GM21576 (cell line): ENCODE measurements around the gene SND1.
A peak's percentile ranks its signal among the peaks of the same experiment; 100 is the strongest.

Experiments
- ATAC-seq: cut with Tn5 transposase; IDR thresholded peaks from one replicate; pipeline ENCODE4 v1.9.1; 2021; ENCODE audit warnings: mild to moderate bottlenecking, moderate library complexity; ENCODE audit not compliant: unreplicated experiment

SND1 gene

DNA sequence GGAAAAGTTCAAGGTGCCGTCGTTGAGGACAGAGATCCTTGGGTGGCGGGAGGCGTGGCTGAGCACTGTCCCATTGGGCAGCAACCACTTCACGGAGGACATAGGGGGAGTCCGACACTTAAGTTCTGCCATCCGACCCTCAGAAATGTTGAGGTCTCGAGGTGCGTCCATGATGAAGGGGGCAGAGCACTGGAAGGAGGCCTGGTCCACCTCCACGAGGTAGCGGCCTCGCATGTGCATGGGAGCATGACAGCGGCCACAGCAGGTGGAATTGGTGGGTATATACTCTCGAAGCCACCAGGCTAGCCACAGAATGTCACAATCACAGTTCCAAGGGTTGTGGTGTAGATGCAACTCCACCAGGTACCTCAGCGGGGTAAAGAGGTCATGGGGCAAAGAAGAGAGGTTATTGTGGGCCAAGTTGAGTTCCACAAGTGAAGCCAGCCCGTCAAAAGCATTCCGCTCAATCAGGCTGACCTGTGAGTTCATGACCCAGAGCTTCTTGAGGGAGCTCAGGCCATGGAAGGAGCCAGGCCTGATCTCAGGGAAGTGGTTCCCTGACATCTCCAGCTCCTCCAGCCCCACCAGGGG, 377.5 kb downstream of the SND1 start:
- ATAC-seq = no peak

DNA sequence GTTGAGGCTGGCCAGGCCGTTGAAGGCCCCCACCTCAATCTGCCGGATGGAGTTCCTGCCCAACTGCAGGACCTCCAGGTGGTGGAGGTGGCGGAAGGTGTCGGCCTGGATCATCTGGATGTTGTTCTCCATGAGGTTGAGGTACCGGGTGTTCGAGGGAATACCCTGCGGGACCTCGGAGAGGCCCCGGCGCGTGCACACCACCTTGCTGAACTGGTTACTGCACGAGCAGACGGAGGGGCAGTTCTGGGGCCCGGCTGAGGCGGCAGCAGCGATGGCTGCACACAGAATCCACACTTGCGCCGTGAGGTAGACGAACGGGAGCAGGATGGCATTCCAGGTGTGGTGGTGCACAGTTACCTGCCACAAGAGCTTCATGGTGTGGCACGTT, 378.3 kb downstream of the SND1 start:
- no peak for ATAC-seq

DNA sequence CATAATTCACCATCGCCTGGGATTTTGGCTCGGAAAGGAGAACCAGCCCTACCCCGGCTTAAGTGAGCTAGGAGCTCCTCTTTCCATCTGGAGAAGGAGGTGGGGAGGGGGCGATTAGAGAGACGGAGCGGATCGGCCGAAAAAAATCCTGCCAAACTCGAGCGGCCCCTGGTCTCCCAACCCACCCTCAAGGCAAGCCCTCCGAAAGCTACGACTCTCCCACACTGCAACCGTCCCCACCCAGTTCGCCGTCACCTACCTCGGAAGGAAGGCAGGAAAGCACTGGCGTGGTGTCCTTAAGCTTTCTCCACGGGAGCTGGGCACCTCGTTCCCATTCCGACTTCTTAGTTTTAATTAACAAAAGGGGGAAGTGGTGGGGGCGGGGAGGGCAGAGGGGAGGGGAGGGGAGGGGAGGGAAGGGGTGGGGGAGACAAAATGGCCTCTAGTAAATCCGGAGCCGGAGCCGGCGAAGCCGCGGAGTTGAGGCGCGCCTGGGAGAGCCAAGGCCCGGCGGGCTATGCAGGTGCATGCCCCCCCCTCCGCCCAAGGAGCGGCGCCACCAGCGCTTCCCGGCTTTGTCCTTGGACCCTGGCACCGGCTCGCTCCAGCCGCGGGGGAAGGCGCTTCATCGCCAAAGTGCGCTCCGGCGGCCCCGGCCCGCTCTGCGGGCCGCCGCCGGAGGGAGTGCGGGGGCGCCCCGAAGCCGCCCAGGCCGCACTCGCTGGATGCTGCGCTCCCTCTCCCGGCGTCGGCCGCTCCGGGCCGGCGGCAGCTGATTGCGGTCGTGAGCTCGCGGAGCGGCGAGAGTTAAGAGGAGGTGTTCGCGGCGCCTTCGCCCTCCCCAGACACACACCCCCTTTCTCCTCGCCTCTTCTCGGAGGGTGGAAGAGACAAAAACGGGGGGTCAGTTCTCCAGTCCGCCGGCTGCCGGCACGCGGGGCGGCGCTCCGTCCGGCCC, 378.9 kb downstream of the SND1 start, which contains the start of gene LRRC4:
Gene LRRC4 (minus strand): TSS at position 784 of the 958 bp plus-strand sequence. CDS start 797 bp downstream, outside the sequence.
- peak; percentile 40 for ATAC-seq

DNA sequence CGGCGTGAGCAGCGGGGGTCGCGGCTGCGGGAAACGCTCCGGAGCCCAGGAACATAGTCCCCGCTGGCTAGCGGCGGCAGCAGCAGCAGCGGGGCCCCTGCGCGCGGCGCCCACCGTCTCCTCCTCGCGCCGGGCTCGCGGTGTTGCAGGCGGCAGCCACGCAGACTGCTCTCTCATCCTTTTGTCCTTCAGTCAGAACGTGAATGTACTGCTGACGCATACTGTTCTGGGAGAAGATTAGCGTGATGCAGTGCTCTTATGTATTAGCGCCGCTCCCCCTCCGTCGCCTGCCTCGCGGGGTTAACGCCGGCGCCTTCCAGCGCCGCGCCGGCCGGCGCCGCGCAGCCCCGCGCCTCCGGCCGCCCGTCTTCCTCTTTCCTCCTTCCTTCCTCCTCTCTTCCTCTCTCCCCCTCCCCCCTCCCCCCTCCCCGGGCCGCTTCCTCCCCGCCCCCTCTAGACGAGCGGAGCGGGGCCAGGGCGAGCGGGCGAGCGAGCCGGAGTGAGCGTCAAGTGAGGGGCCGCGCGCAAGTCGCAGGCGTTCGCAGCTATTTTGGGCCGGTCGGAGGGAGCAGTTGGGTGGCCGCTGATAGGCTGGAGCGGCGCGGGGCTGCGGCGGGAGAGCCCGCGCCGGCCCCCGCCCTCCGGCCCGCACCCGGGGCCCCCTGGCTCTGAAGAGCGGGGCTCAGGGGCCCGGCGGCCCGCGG, 380.1 kb downstream of the SND1 start:
- ATAC-seq = peak; percentile 44

DNA sequence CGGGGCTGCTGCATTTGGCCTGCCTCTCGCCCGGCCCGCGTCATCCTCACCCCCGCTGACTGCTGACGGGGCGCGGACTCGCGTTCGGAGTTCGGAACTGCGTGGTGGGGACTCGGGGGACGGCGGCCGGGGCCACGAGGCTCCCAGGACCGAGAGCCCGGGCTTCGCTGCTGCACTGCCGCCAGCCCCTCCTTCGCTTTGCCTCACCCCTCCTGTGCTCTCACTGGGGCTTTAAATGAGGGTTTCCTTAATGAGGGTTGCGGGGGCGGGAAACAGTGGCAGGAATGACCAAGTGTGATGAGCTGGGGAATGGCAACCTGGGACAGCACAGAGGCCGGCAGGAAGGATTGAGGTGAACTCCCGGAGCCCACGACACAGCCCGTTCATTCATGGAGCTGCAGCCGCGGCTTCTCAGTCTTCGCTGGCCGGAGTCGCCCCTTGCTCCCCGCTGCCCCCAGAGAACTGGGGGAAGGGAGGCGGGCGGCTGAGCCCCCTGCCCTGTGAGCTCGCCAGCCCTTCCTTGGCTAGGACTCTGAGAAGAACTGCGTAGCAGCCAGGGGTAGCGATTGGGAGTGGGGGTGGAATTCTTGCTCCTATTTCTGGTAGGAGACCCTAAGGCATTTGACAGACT, 380.7 kb downstream of the SND1 start:
- ATAC-seq = no peak

DNA sequence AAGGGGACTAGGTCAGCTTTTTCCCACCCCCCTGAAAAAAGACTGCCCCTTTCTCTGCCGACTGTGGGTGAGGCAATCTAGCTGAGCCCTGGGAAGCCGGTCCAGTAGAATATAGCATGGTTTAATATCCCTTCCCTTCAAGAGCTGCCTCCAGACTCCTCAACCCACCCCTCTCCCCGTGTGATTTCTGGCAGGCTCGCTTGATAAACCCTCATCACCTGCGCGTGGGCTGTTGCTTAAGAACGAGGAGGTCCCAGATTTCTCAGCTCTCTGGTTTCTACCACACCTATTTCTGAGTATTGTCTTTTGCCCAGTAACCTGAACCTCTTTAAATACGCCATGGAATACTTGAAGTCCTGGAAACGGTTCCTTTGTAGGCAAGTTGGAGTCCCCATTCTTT, 381.3 kb downstream of the SND1 start:
- no peak for ATAC-seq

- ATAC-seq = no peak
These were observed 382.8 kb downstream of the SND1 start for GRCh38 chr7:128034825-128035224.

DNA sequence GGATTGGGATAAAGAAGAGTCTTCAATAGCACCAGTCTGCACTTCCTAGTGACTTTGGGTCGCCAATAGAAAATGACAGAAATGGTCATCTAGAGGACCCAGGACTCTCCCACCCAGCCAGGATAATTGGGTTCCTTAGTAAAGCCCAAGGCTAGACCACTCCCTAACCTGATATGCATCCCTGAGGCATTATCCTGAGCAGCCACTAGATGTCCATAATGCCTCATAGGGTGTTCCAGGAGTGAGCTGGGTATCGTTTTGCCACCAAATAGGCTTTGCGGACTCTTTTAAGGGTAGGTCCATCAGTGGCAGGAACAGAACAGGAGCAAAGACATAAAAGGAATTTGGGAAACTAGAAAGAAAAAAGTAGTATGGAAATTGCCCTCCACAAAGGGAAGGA, 383.7 kb downstream of the SND1 start:
- no peak for ATAC-seq

DNA sequence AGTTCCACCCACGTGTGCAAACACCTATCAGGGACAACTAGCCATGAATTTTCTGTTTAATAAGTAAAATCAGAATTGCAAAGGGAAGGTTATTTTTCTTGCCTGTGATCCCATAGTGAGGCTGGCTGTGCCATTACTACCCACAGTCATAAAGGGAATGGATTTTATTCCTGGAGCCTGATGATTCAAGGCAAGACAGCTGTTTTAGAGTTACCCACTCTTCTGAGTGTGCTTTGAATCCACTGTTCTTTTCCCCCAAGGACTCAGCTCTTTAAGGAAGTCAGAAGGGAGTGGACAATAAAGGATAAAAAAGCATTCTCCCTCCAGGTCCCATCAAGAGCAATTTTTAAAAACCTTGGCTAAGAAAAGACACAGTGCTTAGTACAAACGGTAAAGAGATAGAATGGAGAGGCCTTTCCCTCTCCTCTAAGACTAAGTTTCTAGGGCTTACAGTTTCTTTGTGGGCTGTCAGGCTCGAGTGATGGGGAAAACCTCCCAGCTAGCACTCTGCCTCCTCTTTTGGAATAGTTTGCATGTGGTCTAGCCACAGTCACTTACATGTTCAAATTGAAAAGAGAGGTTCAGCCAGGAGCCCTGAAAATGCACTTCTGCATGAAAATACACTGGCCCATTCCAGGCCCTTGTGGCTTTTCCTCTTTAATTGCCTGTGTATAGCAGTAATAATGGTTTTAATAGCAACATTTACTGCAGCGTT, 384.4 kb downstream of the SND1 start:
- peak; percentile 40 for ATAC-seq

- ATAC-seq = no peak
These were observed 385.1 kb downstream of the SND1 start for GRCh38 chr7:128037081-128037480.

DNA sequence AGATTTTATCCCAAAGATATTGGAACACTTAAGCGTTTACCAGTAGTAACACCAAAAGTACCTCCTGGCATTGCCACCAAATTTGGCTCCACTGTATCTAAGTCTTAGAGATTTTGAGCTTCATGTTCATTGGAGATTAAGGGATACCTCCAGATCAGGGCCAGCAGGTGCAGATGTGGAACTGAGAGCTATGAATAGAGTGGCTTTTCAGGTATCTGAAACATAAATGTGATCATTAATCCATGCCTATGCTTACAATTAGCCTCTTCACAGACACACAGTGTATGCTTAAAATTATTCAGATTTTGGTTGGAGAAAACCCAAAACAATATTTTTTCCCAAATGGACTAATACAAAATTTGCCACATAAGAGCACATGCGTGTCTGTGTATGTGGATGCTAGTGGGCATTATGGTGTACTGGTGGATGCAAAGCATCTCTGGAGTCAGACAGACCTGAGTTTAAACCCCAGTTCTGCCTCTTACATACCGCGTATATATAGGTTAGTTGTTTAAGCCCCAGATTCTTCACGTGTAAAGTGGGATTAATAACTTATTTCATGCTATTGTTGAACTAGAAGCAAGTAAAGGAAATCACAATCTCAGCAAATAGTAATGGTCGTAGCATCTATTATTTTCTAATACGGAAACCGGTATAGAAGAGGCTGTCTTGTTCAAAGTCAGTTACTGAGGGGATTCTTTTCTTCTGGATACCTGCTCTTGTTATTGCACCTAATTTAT, 386.1 kb downstream of the SND1 start:
- ATAC-seq = peak; percentile 41

GRCh38 chr7:128039544-128039953, 387.6 kb downstream of the SND1 start:
- ATAC-seq = no peak

DNA sequence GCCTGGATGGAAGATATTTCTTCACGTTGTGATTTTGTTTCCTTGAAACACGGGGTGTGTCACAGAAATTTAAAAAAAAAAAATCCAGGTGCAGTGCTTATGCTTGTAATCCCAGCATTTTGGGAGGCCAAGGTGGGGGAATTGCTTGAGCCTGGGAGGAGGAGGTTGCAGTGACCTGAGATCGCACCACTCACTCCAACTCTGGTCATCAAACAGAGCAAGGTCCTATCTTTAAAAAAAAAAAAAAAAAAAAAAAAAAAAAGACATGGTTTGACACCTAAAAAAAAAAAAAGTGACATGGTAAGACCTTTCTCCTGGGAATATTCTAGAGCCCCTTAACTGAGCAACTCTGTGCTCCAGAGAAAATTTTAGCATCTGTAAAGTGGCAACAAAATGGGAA, 388.2 kb downstream of the SND1 start:
- ATAC-seq = no peak

GRCh38 chr7:128041203-128041602, 389.2 kb downstream of the SND1 start:
- ATAC-seq = no peak

DNA sequence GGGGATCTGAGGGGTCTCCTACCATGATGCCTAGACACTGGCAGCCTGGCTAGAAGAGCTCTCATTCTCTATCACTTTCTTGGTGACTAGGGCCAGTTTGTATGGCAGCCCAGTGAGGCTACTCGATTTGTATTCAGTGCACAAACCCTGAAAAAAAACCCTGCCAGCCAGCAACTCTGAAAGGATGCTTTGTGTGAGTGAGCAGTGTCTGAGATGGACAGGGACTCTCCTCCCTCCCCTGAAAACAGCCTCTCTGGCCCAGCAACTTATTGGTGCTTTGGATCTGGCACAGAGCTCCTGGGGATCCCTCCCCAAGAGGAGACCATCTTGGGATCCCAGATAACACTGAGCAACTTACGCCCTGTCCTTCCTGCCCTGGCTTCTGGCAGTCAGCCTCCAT, 390.0 kb downstream of the SND1 start:
- no peak for ATAC-seq

DNA sequence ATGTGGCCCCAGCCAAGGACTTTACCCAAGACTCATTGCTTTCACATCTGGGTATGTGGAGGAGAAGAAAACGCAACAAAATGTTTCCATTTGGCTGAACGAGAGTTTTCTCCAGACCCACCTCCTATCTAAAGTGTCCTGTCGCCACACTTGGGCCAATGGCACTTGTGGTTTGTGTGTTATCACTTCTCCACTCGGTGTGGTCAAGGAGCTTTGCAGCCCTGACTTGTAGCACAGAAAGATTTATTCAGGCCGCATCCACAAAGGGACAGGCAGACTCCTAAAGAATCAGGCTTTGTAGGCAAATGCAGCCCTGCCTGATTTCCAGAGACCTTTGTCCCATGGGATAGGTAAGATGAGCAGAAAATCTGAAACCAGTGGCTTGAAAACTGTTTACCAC, 392.1 kb downstream of the SND1 start:
- no peak for ATAC-seq

- ATAC-seq = no peak
These were observed 393.2 kb downstream of the SND1 start for GRCh38 chr7:128045158-128045557.

- no peak for ATAC-seq
These were observed 393.8 kb downstream of the SND1 start for GRCh38 chr7:128045766-128046165.

DNA sequence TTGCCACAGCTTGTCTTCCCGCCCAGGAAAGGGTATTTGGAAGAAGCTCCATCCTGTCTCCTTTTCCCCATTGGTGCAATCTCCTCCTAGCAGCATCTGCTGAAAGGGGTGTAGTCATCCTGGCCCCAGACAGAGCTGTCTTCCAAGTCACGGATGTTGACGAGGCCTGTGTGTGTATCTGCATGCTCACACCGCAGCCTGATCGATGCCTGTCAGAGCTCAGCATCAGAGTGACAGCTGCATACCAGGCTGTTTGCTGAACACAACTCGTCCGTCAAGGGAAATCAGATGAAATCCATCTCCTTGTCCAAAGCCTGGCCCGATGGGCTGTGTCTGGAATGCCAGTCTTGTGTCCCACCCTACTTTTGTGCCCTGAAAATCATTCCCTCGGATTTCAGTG, 400.4 kb downstream of the SND1 start:
- ATAC-seq = no peak

DNA sequence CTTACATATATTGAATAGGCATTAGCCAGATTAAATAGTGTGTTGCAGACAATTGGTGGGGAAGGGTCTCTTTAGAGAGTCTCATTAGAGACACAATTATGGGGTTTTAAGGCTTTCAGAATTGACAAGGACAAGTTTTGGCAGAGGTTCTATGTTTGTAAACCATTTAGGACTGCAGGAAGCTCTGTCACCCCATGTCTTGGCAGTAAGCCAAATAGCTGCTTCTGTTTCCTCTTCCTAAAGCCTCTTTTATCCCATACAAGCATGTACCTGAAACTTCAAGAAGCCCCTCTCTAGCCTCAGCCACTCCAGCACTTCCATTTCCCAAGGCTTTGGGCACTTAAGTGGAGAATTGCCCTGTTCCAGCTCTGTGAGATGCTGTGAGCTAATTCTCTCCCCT, 401.0 kb downstream of the SND1 start:
- no peak for ATAC-seq
